GM12891 (cell line): ENCODE results near the gene UBE2I.

Experiments used
- PAX5 ChIP-seq: IDR thresholded peaks from 2 replicates; pipeline ENCODE4 v1.6.1; 2011; ENCODE audit warnings: low read length, moderate library complexity, mild to moderate bottlenecking; ENCODE audit not compliant: insufficient read depth, severe bottlenecking
- POLR2A ChIP-seq: IDR thresholded peaks from 2 replicates; pipeline ENCODE4 v1.6.1; 2011; ENCODE audit warnings: low read depth, low read length, control low read depth
- POLR2AphosphoS5 ChIP-seq: IDR thresholded peaks from 2 replicates; pipeline ENCODE4 v1.6.1; 2011; ENCODE audit warnings: low read depth, low read length, control low read depth
- POU2F2 ChIP-seq: IDR thresholded peaks from 2 replicates; pipeline ENCODE4 v1.6.1; 2011; ENCODE audit warnings: low read depth, mild to moderate bottlenecking, control low read depth, low read length, moderate library complexity
- SPI1 ChIP-seq: IDR thresholded peaks from 2 replicates; pipeline ENCODE4 v1.6.1; 2011; ENCODE audit warnings: low read depth, low read length, control low read depth
- TAF1 ChIP-seq: IDR thresholded peaks from 2 replicates; pipeline ENCODE4 v1.6.1; 2011; ENCODE audit warnings: low read depth, low read length, control low read depth

GRCh38 chr16:1297018-1297696 lies 12.3 kb upstream of the UBE2I start:
- TF ChIP-seq POLR2A (no peak), POLR2AphosphoS5 (no peak), POU2F2 (no peak), TAF1 (no peak), SPI1 (no peak), PAX5 (no peak)
